Skeletal muscle satellite cell (primary cell): ENCODE results near the gene VPS41.

Source experiments
- H3K27me3 ChIP-seq: 2 replicates; pipeline ENCODE4 v1.7.0; 2013; ENCODE audit warnings: low read length; ENCODE audit not compliant: control insufficient read depth, insufficient read depth
- H3K36me3 ChIP-seq: 2 replicates; pipeline ENCODE4 v1.7.0; 2013; ENCODE audit warnings: mild to moderate bottlenecking, control low read depth, low read length; ENCODE audit not compliant: insufficient read depth
- H3K4me1 ChIP-seq: 2 replicates; pipeline ENCODE4 v1.7.0; 2013; ENCODE audit warnings: low read length; ENCODE audit not compliant: control insufficient read depth, insufficient read depth
- H3K4me2 ChIP-seq: 2 replicates; pipeline ENCODE4 v1.7.0; 2013; ENCODE audit warnings: mild to moderate bottlenecking, low read length
- H3K4me3 ChIP-seq: 2 replicates; pipeline ENCODE4 v1.7.0; 2013; ENCODE audit warnings: low read length
- H3K9ac ChIP-seq: 2 replicates; pipeline ENCODE4 v1.7.0; 2013; ENCODE audit warnings: mild to moderate bottlenecking, low read depth, low read length, moderate library complexity
- H3K9me3 ChIP-seq: replicated peaks from 2 replicates; pipeline ENCODE4 v1.7.0; 2013; ENCODE audit warnings: mild to moderate bottlenecking, control low read depth, low read length

VPS41 gene

GRCh38 chr7:38905056-38905759 is 3.8 kb downstream of the VPS41 start:
- H3K4me1 ChIP-seq: peaks cover 6% of the 10 kb centered on the region
- no peak overlapping the region for H3K9ac ChIP-seq
- H3K4me3 ChIP-seq: no peak overlapping the region
- H3K27me3 ChIP-seq: no peaks in the 10 kb centered on the region
- H3K36me3 ChIP-seq: no peaks in the 10 kb centered on the region
- no peak overlapping the region for H3K4me2 ChIP-seq
- H3K9me3 ChIP-seq: no peaks in the 10 kb centered on the region

GRCh38 chr7:38903057-38903456 is 5.9 kb downstream of the VPS41 start:
- no peak overlapping the region for H3K4me2 ChIP-seq

GRCh38 chr7:38902449-38902848 is 6.5 kb downstream of the VPS41 start:
- Histone ChIP-seq H3K9ac (no peak overlapping the region), H3K4me3 (no peak overlapping the region), H3K4me1 (no peaks in the 10 kb centered on the region), H3K27me3 (no peaks in the 10 kb centered on the region), H3K4me2 (no peak overlapping the region), H3K9me3 (no peaks in the 10 kb centered on the region), H3K36me3 (no peaks in the 10 kb centered on the region)

More at GRCh38 chr7:38903057-38903456, 5.9 kb downstream of the VPS41 start:
- peaks cover 2% of the 10 kb centered on the region for H3K4me1 ChIP-seq
- no peak overlapping the region for H3K4me3 ChIP-seq
- H3K36me3 ChIP-seq: no peaks in the 10 kb centered on the region
- H3K9me3 ChIP-seq: no peaks in the 10 kb centered on the region
- no peaks in the 10 kb centered on the region for H3K27me3 ChIP-seq
- no peak overlapping the region for H3K9ac ChIP-seq

- Histone ChIP-seq H3K4me3 (no peak overlapping the region), H3K9me3 (no peaks in the 10 kb centered on the region), H3K4me1 (no peaks in the 10 kb centered on the region), H3K27me3 (no peaks in the 10 kb centered on the region), H3K9ac (no peak overlapping the region), H3K4me2 (no peak overlapping the region), H3K36me3 (peaks cover 7% of the 10 kb centered on the region)
Observed at GRCh38 chr7:38893061-38893460, 15.9 kb downstream of the VPS41 start.

GRCh38 chr7:38890597-38890996 is 18.4 kb downstream of the VPS41 start:
- no peak overlapping the region for H3K9ac ChIP-seq
- H3K36me3 ChIP-seq: peaks cover 4% of the 10 kb centered on the region
- no peak overlapping the region for H3K4me3 ChIP-seq
- no peak overlapping the region for H3K4me2 ChIP-seq
- no peaks in the 10 kb centered on the region for H3K4me1 ChIP-seq
- no peaks in the 10 kb centered on the region for H3K9me3 ChIP-seq
- no peaks in the 10 kb centered on the region for H3K27me3 ChIP-seq

GRCh38 chr7:38889872-38890432 is 19.0 kb downstream of the VPS41 start:
- Histone ChIP-seq H3K27me3 (no peaks in the 10 kb centered on the region), H3K9me3 (no peaks in the 10 kb centered on the region), H3K4me1 (no peaks in the 10 kb centered on the region), H3K4me3 (no peak overlapping the region), H3K9ac (no peak overlapping the region), H3K4me2 (no peak overlapping the region), H3K36me3 (peaks cover 4% of the 10 kb centered on the region)

GRCh38 chr7:38889079-38889478 is 19.9 kb downstream of the VPS41 start:
- no peak overlapping the region for H3K9ac ChIP-seq
- H3K27me3 ChIP-seq: no peaks in the 10 kb centered on the region
- H3K4me2 ChIP-seq: no peak overlapping the region
- H3K4me1 ChIP-seq: no peaks in the 10 kb centered on the region
- peaks cover 4% of the 10 kb centered on the region for H3K36me3 ChIP-seq
- no peaks in the 10 kb centered on the region for H3K9me3 ChIP-seq
- no peak overlapping the region for H3K4me3 ChIP-seq

- no peak overlapping the region for H3K9ac ChIP-seq
- no peaks in the 10 kb centered on the region for H3K27me3 ChIP-seq
- no peak overlapping the region for H3K4me2 ChIP-seq
- no peaks in the 10 kb centered on the region for H3K4me1 ChIP-seq
- H3K36me3 ChIP-seq: peaks cover 4% of the 10 kb centered on the region
- H3K4me3 ChIP-seq: no peak overlapping the region
- H3K9me3 ChIP-seq: no peaks in the 10 kb centered on the region
Observed at GRCh38 chr7:38886265-38886664, 22.7 kb downstream of the VPS41 start.

- Histone ChIP-seq H3K36me3 (no peaks in the 10 kb centered on the region), H3K4me2 (no peak overlapping the region), H3K9me3 (no peaks in the 10 kb centered on the region), H3K9ac (no peak overlapping the region), H3K4me1 (no peaks in the 10 kb centered on the region), H3K27me3 (no peaks in the 10 kb centered on the region), H3K4me3 (no peak overlapping the region)
Observed at GRCh38 chr7:38883706-38884105, 25.3 kb downstream of the VPS41 start.

- Histone ChIP-seq H3K9ac (no peak overlapping the region), H3K9me3 (no peaks in the 10 kb centered on the region), H3K4me3 (no peak overlapping the region), H3K27me3 (no peaks in the 10 kb centered on the region), H3K4me2 (no peak overlapping the region), H3K4me1 (no peaks in the 10 kb centered on the region), H3K36me3 (no peaks in the 10 kb centered on the region)
Observed at GRCh38 chr7:38881947-38882684, 26.9 kb downstream of the VPS41 start.

- Histone ChIP-seq H3K4me1 (no peaks in the 10 kb centered on the region), H3K9me3 (no peaks in the 10 kb centered on the region), H3K36me3 (no peaks in the 10 kb centered on the region)
Observed at GRCh38 chr7:38881015-38881414, 28.0 kb downstream of the VPS41 start.

More at GRCh38 chr7:38881015-38881414, 28.0 kb downstream of the VPS41 start:
- Histone ChIP-seq H3K4me2 (no peak overlapping the region), H3K9ac (no peak overlapping the region), H3K27me3 (no peaks in the 10 kb centered on the region), H3K4me3 (no peak overlapping the region)
